DMS 273 (cell line): ENCODE data around the gene KPNA6.
"Not testable (repeated sequence)": the region's sequence is repeated elsewhere in the genome, so short reads cannot be mapped to it uniquely, and the experiment has no call there.

ENCODE experiments used
- DNase-seq: peaks from one replicate; lab custom pipeline; 2025; ENCODE audit not compliant: unreplicated experiment; lab: John Stamatoyannopoulos, UW

Gene KPNA6

GRCh38 chr1:32100359-32100758 lies 7.5 kb upstream of the KPNA6 start:
- no peak for DNase-seq

- no peak for DNase-seq
Measured at GRCh38 chr1:32100807-32101708, 6.8 kb upstream of the KPNA6 start.

- no peak for DNase-seq
Measured at GRCh38 chr1:32104127-32104526, 3.7 kb upstream of the KPNA6 start.

GRCh38 chr1:32105338-32105737 lies 2.5 kb upstream of the KPNA6 start:
- no peak for DNase-seq

- DNase-seq: no peak
Measured at GRCh38 chr1:32106663-32107275, 1.1 kb upstream of the KPNA6 start.

GRCh38 chr1:32111040-32111623 lies 3.3 kb downstream of the KPNA6 start:
- no peak for DNase-seq

- DNase-seq: peak; percentile 56
Measured at GRCh38 chr1:32111789-32112188, 3.9 kb downstream of the KPNA6 start.

GRCh38 chr1:32112806-32113375 lies 5.0 kb downstream of the KPNA6 start:
- no peak for DNase-seq

GRCh38 chr1:32113436-32113835 lies 5.6 kb downstream of the KPNA6 start:
- DNase-seq: not testable (repeated sequence)

- no peak for DNase-seq
Measured at GRCh38 chr1:32114420-32114819, 6.6 kb downstream of the KPNA6 start.

- DNase-seq: no peak
Measured at GRCh38 chr1:32115496-32115895, 7.6 kb downstream of the KPNA6 start.

- DNase-seq: no peak
Measured at GRCh38 chr1:32116531-32116930, 8.7 kb downstream of the KPNA6 start.

- DNase-seq: no peak
Measured at GRCh38 chr1:32122151-32122550, 14.3 kb downstream of the KPNA6 start.

- DNase-seq: not testable (repeated sequence)
Measured at GRCh38 chr1:32123361-32123760, 15.5 kb downstream of the KPNA6 start.

- DNase-seq: peak; percentile 95
Measured at GRCh38 chr1:32125313-32125712, 17.5 kb downstream of the KPNA6 start.

GRCh38 chr1:32126770-32127169 lies 18.9 kb downstream of the KPNA6 start:
- no peak for DNase-seq

- DNase-seq: no peak
Measured at GRCh38 chr1:32127409-32128198, 19.7 kb downstream of the KPNA6 start.

- no peak for DNase-seq
Measured at GRCh38 chr1:32128479-32128878, 20.6 kb downstream of the KPNA6 start.

GRCh38 chr1:32128964-32129363 lies 21.1 kb downstream of the KPNA6 start:
- no peak for DNase-seq

- DNase-seq: not testable (repeated sequence)
Measured at GRCh38 chr1:32133950-32134280, 26.1 kb downstream of the KPNA6 start.

- no peak for DNase-seq
Measured at GRCh38 chr1:32137111-32137510, 29.3 kb downstream of the KPNA6 start.
